HFFc6 (cell line): Measurements from ENCODE around the gene ATP9B. TPM values are rescaled to one million over a fixed set of nuclear protein-coding genes. Genes with fewer than 3 reads are reported as not detected.

ENCODE experiments used
- DNase-seq: peaks from one replicate; pipeline ENCODE4 v3.0.0-alpha.2; 2018
- H3K27ac Mint-ChIP-seq: 2 replicates; pipeline ENCODE4 v1.8.0; 2020; ENCODE audit warnings: mild to moderate bottlenecking, mixed read lengths
- H3K27me3 Mint-ChIP-seq: 2 replicates; pipeline ENCODE4 v1.8.0; 2021; ENCODE audit warnings: mild to moderate bottlenecking, moderate library complexity, mixed read lengths; ENCODE audit not compliant: insufficient read depth
- H3K36me3 Mint-ChIP-seq: 2 replicates; pipeline ENCODE4 v1.8.0; 2021; ENCODE audit warnings: low read depth, mixed read lengths
- H3K4me1 Mint-ChIP-seq: 2 replicates; pipeline ENCODE4 v1.8.0; 2020; ENCODE audit warnings: low read depth, mixed read lengths
- H3K4me3 Mint-ChIP-seq: 2 replicates; pipeline ENCODE4 v1.8.0; 2020; ENCODE audit warnings: mild to moderate bottlenecking, moderate library complexity, mixed read lengths
- H3K9me3 Mint-ChIP-seq: 2 replicates; pipeline ENCODE4 v1.8.0; 2020; ENCODE audit warnings: mild to moderate bottlenecking, mixed read lengths
- CTCF ChIP-seq: fragments of 200-600 bp; sonication (generic); IDR thresholded peaks from 2 replicates; pipeline ENCODE4 v1.5.0; 2021; ENCODE audit warnings: antibody characterized with exemption, mild to moderate bottlenecking
- total RNA-seq, 6 experiments: library from RNA; stranded (reverse); fragmentation: NEBNext Ultra II Directional; extraction: Animal tissue kit (Norgen Biotek cat#: 25700); gene quantifications; 2 replicates in 1 of 6; 3 replicates in 5 of 6; pipeline ENCODE4 v1.2.3, GENCODE V29; 2021

ATP9B gene
- total RNA-seq, 6 experiments from 2014 or later, result 9.0 to 11.2 (median 10.5) TPM

- DNase-seq, result no peak
- H3K4me3 Mint-ChIP-seq, result no peak overlapping the region
Observed at GRCh38 chr18:79384834-79385233, 315.6 kb downstream of the ATP9B start.

GRCh38 chr18:79385326-79385707, 316.1 kb downstream of the ATP9B start:
- no peak overlapping the region for H3K27ac Mint-ChIP-seq
- H3K9me3 Mint-ChIP-seq, result no peaks in the 10 kb centered on the region
- H3K4me3 Mint-ChIP-seq, result no peak overlapping the region
- no peak for TF ChIP-seq CTCF
- H3K4me1 Mint-ChIP-seq, result no peaks in the 10 kb centered on the region
- H3K36me3 Mint-ChIP-seq, result no peaks in the 10 kb centered on the region
- H3K27me3 Mint-ChIP-seq, result peaks cover 21% of the 10 kb centered on the region
- DNase-seq, result no peak

More at GRCh38 chr18:79384834-79385233, 315.6 kb downstream of the ATP9B start:
- no peaks in the 10 kb centered on the region for H3K9me3 Mint-ChIP-seq
- no peaks in the 10 kb centered on the region for H3K4me1 Mint-ChIP-seq
- no peaks in the 10 kb centered on the region for H3K36me3 Mint-ChIP-seq
- no peak overlapping the region for H3K27ac Mint-ChIP-seq
- H3K27me3 Mint-ChIP-seq, result peaks cover 21% of the 10 kb centered on the region
- no peak for TF ChIP-seq CTCF

- no peak overlapping the region for H3K4me3 Mint-ChIP-seq
- H3K27me3 Mint-ChIP-seq, result peaks cover 21% of the 10 kb centered on the region
- no peaks in the 10 kb centered on the region for H3K4me1 Mint-ChIP-seq
- TF ChIP-seq CTCF, result no peak
- DNase-seq, result no peak
- no peaks in the 10 kb centered on the region for H3K9me3 Mint-ChIP-seq
- no peak overlapping the region for H3K27ac Mint-ChIP-seq
- no peaks in the 10 kb centered on the region for H3K36me3 Mint-ChIP-seq
Observed at GRCh38 chr18:79385708-79386341, 316.6 kb downstream of the ATP9B start.

- Mint-ChIP-seq H3K27me3 (peaks cover 20% of the 10 kb centered on the region), H3K4me1 (no peaks in the 10 kb centered on the region), H3K9me3 (no peaks in the 10 kb centered on the region), H3K27ac (no peak overlapping the region), H3K4me3 (no peak overlapping the region), H3K36me3 (no peaks in the 10 kb centered on the region)
- no peak for TF ChIP-seq CTCF
- DNase-seq, result no peak
Observed at GRCh38 chr18:79386547-79386946, 317.4 kb downstream of the ATP9B start.

GRCh38 chr18:79387214-79387613, 318.0 kb downstream of the ATP9B start:
- no peaks in the 10 kb centered on the region for H3K9me3 Mint-ChIP-seq
- TF ChIP-seq CTCF, result no peak
- no peak for DNase-seq
- H3K4me3 Mint-ChIP-seq, result no peak overlapping the region
- H3K27ac Mint-ChIP-seq, result no peak overlapping the region
- H3K4me1 Mint-ChIP-seq, result no peaks in the 10 kb centered on the region
- H3K27me3 Mint-ChIP-seq, result peaks cover 19% of the 10 kb centered on the region
- H3K36me3 Mint-ChIP-seq, result no peaks in the 10 kb centered on the region
